ENCODE measurements around the gene ZNF48. TPM values are rescaled to one million over a fixed set of nuclear protein-coding genes. Genes with fewer than 3 reads are reported as not detected.

The ZNF48 gene
- polyA plus RNA-seq, 1 donor (not counting 4 experiments of a cell fraction or from before 2014, with no cell fraction given) = 4.3 TPM

DNA sequence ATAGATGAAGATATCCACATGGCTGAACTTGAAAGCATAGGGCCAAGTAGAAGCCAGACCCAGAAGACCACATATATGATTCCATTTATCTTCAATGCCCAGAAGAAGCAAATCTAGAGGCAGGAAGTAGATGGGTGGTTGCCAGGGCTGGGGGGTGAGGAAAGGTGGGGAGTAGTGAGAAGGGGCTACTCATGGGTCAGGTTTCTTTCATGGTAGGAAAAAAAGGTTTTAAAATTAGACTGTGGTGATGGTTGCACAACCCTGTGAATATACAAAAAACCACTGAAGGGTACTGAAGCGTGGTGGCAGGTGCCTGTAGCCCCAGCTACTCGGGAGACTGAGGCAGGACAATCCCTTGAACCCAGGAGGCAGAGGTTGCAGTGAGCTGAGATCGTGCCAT is 45.5 kb upstream of the ZNF48 start:
- Histone ChIP-seq H3K79me2 (ENCODE audit: control insufficient read depth, insufficient read depth, low read length) (peaks cover 27% of the 10 kb centered on the region), H3K4me3 (ENCODE audit: control insufficient read depth in 2 of 3, extremely low read depth in 1 of 3, insufficient read depth in 2 of 3, low read depth in 1 of 3, low read length in 3 of 3) (no peak overlapping the region), H3K9me3 (ENCODE audit: control insufficient read depth, low read depth, low read length) (no peaks in the 10 kb centered on the region), H3K36me3 (ENCODE audit: control insufficient read depth in 2 of 2, extremely low read depth in 1 of 2, insufficient read depth in 2 of 2, low read length in 2 of 2) (peaks cover 24 to 34% of the 10 kb centered on the region in 2 experiments), H2AFZ (ENCODE audit: control insufficient read depth, low read length) (no peak overlapping the region), H3K4me2 (ENCODE audit: control insufficient read depth, extremely low read depth, insufficient read depth, low read depth, low read length) (no peak overlapping the region), H4K20me1 (ENCODE audit: control insufficient read depth, extremely low read depth, insufficient read depth, low read length) (no peaks in the 10 kb centered on the region), H3K27ac (ENCODE audit: control insufficient read depth, insufficient read depth, low read length) (no peak overlapping the region), H3K4me1 (ENCODE audit: control insufficient read depth, extremely low read depth, insufficient read depth, low read length) (peaks cover 6% of the 10 kb centered on the region), H3K9ac (ENCODE audit: control insufficient read depth, extremely low read depth, insufficient read depth, low read length) (no peak overlapping the region), H3K9me1 (ENCODE audit: control insufficient read depth, extremely low read depth, insufficient read depth, low read length) (no peaks in the 10 kb centered on the region), H3K27me3 (ENCODE audit: control insufficient read depth, extremely low read depth, insufficient read depth, low read length) (no peaks in the 10 kb centered on the region)
- DNase-seq (ENCODE audit: low read depth, low spot score) = no peak
- FAIRE-seq = no peak
- dilution Hi-C loops (cut with MboI; ENCODE audit: extremely low pct_ligation_motif_present, low sequenced_read_pairs) = no loop called here
- no peak for TF ChIP-seq EZH2 (IDR thresholded peaks at IDR 0.05; ENCODE audit: low read length)
- TF ChIP-seq, protein P1, sequence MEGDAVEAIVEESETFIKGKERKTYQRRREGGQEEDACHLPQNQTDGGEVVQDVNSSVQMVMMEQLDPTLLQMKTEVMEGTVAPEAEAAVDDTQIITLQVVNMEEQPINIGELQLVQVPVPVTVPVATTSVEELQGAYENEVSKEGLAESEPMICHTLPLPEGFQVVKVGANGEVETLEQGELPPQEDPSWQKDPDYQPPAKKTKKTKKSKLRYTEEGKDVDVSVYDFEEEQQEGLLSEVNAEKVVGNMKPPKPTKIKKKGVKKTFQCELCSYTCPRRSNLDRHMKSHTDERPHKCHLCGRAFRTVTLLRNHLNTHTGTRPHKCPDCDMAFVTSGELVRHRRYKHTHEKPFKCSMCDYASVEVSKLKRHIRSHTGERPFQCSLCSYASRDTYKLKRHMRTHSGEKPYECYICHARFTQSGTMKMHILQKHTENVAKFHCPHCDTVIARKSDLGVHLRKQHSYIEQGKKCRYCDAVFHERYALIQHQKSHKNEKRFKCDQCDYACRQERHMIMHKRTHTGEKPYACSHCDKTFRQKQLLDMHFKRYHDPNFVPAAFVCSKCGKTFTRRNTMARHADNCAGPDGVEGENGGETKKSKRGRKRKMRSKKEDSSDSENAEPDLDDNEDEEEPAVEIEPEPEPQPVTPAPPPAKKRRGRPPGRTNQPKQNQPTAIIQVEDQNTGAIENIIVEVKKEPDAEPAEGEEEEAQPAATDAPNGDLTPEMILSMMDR (optimal IDR thresholded peaks at IDR 0.05 in 1 of 3, IDR thresholded peaks at IDR 0.05 in 1 of 3, conservative IDR thresholded peaks at IDR 0.05 in 1 of 3; ENCODE audit: extremely low read depth in 1 of 3, insufficient read depth in 2 of 3, low read length in 3 of 3) = no peak

DNA sequence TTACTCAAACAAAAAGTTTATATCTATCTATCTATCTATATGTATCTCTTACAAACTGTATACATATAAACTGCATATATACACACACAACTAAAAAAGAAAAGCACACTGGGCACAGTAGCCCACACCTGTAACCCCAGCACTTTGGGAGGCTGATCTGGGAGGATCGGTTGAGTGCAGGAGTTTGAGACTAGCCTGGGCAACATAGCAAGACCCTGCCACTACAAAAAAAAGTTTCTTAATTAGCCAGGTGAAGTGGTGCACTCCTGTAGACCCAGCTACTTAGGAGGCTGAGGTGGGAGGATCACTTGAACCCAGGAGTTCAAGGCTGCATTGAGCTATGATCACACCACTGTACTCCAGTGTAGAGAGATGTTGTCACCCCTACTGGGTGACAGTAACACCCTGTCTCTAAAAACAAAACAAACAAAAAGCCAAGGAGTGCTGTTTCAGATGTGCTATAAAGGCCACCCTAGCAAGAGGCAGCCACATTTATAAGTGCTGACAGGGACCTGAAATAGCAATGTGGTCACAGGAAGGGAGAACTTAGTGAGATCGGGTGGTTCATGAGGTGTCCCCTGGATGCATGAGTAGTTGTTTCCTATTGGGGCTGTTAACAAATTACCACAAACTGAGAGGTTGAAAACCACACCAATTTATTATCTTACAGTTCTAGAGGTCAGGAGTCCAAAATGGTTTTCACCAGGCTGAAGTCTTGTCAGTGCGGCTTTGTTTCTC is 44.9 kb upstream of the ZNF48 start:
- Histone ChIP-seq H3K79me2 (ENCODE audit: control insufficient read depth, insufficient read depth, low read length) (peaks cover 30% of the 10 kb centered on the region), H4K20me1 (ENCODE audit: control insufficient read depth, extremely low read depth, insufficient read depth, low read length) (no peaks in the 10 kb centered on the region), H3K9ac (ENCODE audit: control insufficient read depth, extremely low read depth, insufficient read depth, low read length) (no peak overlapping the region), H3K27me3 (ENCODE audit: control insufficient read depth, extremely low read depth, insufficient read depth, low read length) (no peaks in the 10 kb centered on the region), H3K4me2 (ENCODE audit: control insufficient read depth, extremely low read depth, insufficient read depth, low read depth, low read length) (no peak overlapping the region), H3K9me3 (ENCODE audit: control insufficient read depth, low read depth, low read length) (no peaks in the 10 kb centered on the region), H2AFZ (ENCODE audit: control insufficient read depth, low read length) (no peak overlapping the region), H3K4me3 (ENCODE audit: control insufficient read depth in 2 of 3, extremely low read depth in 1 of 3, insufficient read depth in 2 of 3, low read depth in 1 of 3, low read length in 3 of 3) (no peak overlapping the region), H3K4me1 (ENCODE audit: control insufficient read depth, extremely low read depth, insufficient read depth, low read length) (peaks cover 6% of the 10 kb centered on the region), H3K36me3 (ENCODE audit: control insufficient read depth in 2 of 2, extremely low read depth in 1 of 2, insufficient read depth in 2 of 2, low read length in 2 of 2) (peaks cover 24 to 34% of the 10 kb centered on the region in 2 experiments), H3K9me1 (ENCODE audit: control insufficient read depth, extremely low read depth, insufficient read depth, low read length) (no peaks in the 10 kb centered on the region), H3K27ac (ENCODE audit: control insufficient read depth, insufficient read depth, low read length) (no peak overlapping the region)
- no peak for FAIRE-seq
- DNase-seq (ENCODE audit: low read depth, low spot score) = no peak
- TF ChIP-seq, protein P1 (optimal IDR thresholded peaks at IDR 0.05 in 1 of 3, IDR thresholded peaks at IDR 0.05 in 1 of 3, conservative IDR thresholded peaks at IDR 0.05 in 1 of 3; ENCODE audit: extremely low read depth in 1 of 3, insufficient read depth in 2 of 3, low read length in 3 of 3) = no peak
- no peak for TF ChIP-seq EZH2 (IDR thresholded peaks at IDR 0.05; ENCODE audit: low read length)
- dilution Hi-C loops (cut with MboI; ENCODE audit: extremely low pct_ligation_motif_present, low sequenced_read_pairs) = no loop called here
